AG04450 (cell line): ENCODE data around the gene TXNDC17. TPM values are rescaled to one million over a fixed set of nuclear protein-coding genes. Genes with fewer than 3 reads are reported as not detected.
A peak's percentile ranks its signal among the peaks of the same experiment; 100 is the strongest.

Source experiments
- CTCF ChIA-PET: fragments of 300-600, 350-600 bp; formaldehyde crosslinking; extraction: SDS; loops from one replicate; lab custom pipeline; 2022; ENCODE audit warnings: antibody characterized with exemption, inconsistent platforms; lab: Charles Lee
- POLR2A ChIA-PET: fragments of 350-600 bp; formaldehyde crosslinking; extraction: SDS; loops from one replicate; lab custom pipeline; 2021; ENCODE audit warnings: antibody characterized with exemption, inconsistent platforms; lab: Yijun Ruan, JAX
- DNase-seq: peaks from one replicate; pipeline ENCODE4 v3.0.0-alpha.2; 2011; ENCODE audit warnings: low read depth, low spot score
- H3K27ac ChIP-seq: one replicate; pipeline ENCODE4 v1.5.1; 2012; ENCODE audit warnings: low read depth, low read length, control low read depth
- H3K27me3 ChIP-seq: one replicate; pipeline ENCODE4 v1.6.0; 2012; ENCODE audit warnings: low read length; ENCODE audit not compliant: control insufficient read depth, insufficient read depth
- H3K4me3 ChIP-seq: 2 replicates; pipeline ENCODE4 v1.5.1; 2011; ENCODE audit warnings: mild to moderate bottlenecking, low read depth, low read length, control low read depth
- H3K9me3 ChIP-seq: 2 replicates; pipeline ENCODE4 v1.5.1; 2012; ENCODE audit warnings: low read length; ENCODE audit not compliant: control insufficient read depth, insufficient read depth
- CTCF ChIP-seq: IDR thresholded peaks from 2 replicates; pipeline ENCODE4 v1.5.1; 2011; ENCODE audit warnings: low read depth, low read length, control low read depth, inconsistent platforms
- polyA plus RNA-seq: library from polyadenylated mRNA; depleted of rRNA; stranded (reverse); fragments of >200 nt; gene quantifications from 2 replicates; pipeline ENCODE4 v1.2.3, GENCODE V29; 2011

TXNDC17 gene
- polyA plus RNA-seq, 1 experiment = 320 TPM

GRCh38 chr17:6642592-6642991, 1.7 kb downstream of the TXNDC17 start:
- no peak for DNase-seq
- no peaks in the 10 kb centered on the region; the same call in 1 of the 2 replicates for H3K9me3 ChIP-seq
- no peak overlapping the region for H3K27ac ChIP-seq
- H3K4me3 ChIP-seq = no peak overlapping the region
- H3K27me3 ChIP-seq = no peaks in the 10 kb centered on the region
- TF ChIP-seq CTCF = no peak
- CTCF ChIA-PET = interaction anchor here (1.7 kb wide), 1 partner anchor 170 kb away, joined by 9 read pairs; no protein-coding TSS in a partner anchor
- POLR2A ChIA-PET = no interaction called here

GRCh38 chr17:6643451-6644125, 2.7 kb downstream of the TXNDC17 start:
- no peaks in the 10 kb centered on the region for H3K27me3 ChIP-seq
- no peak overlapping the region for H3K4me3 ChIP-seq
- no peak for TF ChIP-seq CTCF
- CTCF ChIA-PET = interaction anchor here (0.5 kb wide), 1 partner anchor 267 kb away, joined by 3 read pairs; no protein-coding TSS in a partner anchor
- no peak for DNase-seq
- H3K9me3 ChIP-seq = no peaks in the 10 kb centered on the region; the same call in 1 of the 2 replicates
- POLR2A ChIA-PET = no interaction called here
- H3K27ac ChIP-seq = no peak overlapping the region

- DNase-seq = no peak
- no peak overlapping the region for H3K27ac ChIP-seq
- CTCF ChIA-PET = no interaction called here
- TF ChIP-seq CTCF = no peak
- POLR2A ChIA-PET = no interaction called here
- H3K4me3 ChIP-seq = no peak overlapping the region
- H3K27me3 ChIP-seq = peaks cover 4% of the 10 kb centered on the region
- peaks cover 10% of the 10 kb centered on the region for H3K9me3 ChIP-seq
Observed at GRCh38 chr17:6648181-6648580, 7.3 kb downstream of the TXNDC17 start.

GRCh38 chr17:6651354-6651918, 10.6 kb downstream of the TXNDC17 start, which contains the start of the genes C17orf100 and MED31:
Gene C17orf100, plus strand, starts transcription at chr17:6651762. Its CDS starts 152 bp downstream, at chr17:6651914.
Gene MED31, minus strand, starts transcription at chr17:6651605. Its CDS starts 77 bp downstream, at chr17:6651528.
- no peak for TF ChIP-seq CTCF
- ChIA-PET POLR2A (no interaction called here), CTCF (interaction anchor here (1.1 kb wide), 1 partner anchor 14 kb away, joined by 3 read pairs; no protein-coding TSS in a partner anchor)
- DNase-seq = peak; percentile 61
- H3K27ac ChIP-seq = peak within 1 kb of the TSS; percentile 80
- H3K27me3 ChIP-seq = peaks cover 21% of the 10 kb centered on the region
- H3K4me3 ChIP-seq = peak within 1 kb of the TSS; percentile 79
- H3K9me3 ChIP-seq = peaks cover 17% of the 10 kb centered on the region
